GM18505 (cell line): ENCODE results near the gene RAB11FIP5.
"Not testable (repeated sequence)": the region's sequence is repeated elsewhere in the genome, so short reads cannot be mapped to it uniquely, and the experiment has no call there.

Experiments used
- ATAC-seq: cut with Tn5 transposase; IDR thresholded peaks from one replicate; pipeline ENCODE4 v1.9.1; 2021; ENCODE audit not compliant: unreplicated experiment
- POLR2A ChIP-seq: IDR thresholded peaks from 4 replicates; pipeline ENCODE4 v1.6.1; 2011; ENCODE audit warnings: borderline replicate concordance; ENCODE audit not compliant: insufficient read depth, insufficient read length; ENCODE audit errors: extremely low read depth

The RAB11FIP5 gene, protein sequence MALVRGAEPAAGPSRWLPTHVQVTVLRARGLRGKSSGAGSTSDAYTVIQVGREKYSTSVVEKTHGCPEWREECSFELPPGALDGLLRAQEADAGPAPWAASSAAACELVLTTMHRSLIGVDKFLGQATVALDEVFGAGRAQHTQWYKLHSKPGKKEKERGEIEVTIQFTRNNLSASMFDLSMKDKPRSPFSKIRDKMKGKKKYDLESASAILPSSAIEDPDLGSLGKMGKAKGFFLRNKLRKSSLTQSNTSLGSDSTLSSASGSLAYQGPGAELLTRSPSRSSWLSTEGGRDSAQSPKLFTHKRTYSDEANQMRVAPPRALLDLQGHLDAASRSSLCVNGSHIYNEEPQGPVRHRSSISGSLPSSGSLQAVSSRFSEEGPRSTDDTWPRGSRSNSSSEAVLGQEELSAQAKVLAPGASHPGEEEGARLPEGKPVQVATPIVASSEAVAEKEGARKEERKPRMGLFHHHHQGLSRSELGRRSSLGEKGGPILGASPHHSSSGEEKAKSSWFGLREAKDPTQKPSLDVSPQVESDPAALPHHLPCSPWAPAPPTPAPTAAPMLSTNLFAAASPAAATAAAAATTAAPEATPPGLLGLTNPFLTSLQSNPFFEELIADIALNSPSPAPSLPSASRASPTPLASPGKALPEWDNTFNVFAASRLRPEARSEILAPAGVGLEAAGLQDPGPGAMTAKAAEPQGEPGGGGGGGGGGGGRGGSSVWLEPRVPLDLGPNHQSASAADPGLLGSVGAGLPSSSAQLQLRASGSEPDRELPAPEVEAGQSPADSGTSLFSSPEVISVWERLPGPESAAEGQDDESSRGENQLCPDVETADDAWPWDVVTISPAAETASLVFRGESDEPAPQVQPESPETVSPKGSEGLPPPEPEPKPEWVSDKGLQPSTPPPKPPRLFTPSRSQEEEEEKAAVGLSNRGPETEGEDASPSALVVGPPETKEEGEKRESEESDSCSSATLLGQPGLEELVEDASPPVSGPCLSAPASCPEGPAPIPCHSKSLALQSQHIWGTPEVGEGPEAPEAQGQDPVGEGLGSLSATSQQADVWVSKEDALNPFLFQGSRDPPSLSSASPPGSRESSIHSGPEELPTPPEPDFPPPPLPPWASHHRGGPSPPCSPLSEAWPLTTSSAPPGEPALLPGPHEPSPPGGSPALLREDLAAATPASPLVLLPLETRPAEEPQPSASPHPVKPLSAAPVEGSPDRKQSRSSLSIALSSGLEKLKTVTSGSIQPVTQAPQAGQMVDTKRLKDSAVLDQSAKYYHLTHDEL (N-terminal part only)

DNA sequence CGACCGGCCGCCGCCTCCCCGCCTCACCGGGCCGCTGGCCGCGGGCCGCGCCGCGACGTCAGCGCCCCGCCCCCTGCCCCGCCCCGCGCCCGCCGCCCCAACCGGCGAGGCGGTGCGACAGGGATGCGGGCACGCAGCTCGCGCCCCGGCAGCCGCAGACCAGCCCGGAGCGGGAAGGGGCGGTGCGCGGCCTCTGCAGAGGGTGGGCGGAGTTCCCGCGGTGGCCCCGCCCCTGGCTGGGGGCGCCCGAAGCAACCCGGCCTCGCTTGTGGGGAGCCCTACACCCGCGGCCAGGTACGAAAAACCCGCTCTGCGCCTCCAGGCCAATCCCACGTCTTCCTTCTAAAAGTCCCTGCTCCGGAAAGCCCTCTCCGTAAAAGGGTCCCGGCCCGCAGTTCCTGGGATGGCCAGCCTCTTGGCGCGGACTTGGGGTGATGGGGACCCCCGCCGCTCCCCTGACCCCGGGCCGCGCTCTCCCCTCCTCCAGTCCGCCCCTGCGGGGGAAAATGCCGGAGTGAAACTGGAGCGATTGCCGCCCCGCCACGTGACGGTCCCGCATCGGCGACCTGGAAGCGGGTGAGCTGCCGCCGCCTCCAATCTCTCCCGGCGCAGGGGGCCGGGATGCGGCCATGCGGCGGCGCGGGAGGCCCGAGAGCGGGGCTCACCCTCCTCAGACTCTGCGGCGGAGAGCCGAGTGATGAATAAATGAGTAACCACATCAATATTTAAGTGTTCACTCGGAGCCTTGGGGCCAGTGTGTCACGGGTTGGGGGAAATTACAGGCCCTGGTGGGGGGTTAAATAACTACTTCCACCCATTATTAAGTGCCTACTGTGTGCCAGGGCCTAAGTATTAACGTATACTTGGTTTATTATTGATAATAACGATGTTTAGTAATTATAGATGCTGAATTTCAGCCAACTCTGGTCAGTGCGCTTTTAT, at the start of gene RAB11FIP5:
TSS of gene RAB11FIP5 (minus strand) at position 36 of the 942 bp plus-strand sequence. CDS start 171 bp downstream, outside the sequence.
- TF ChIP-seq POLR2A = no peak
- peak; percentile 72 for ATAC-seq

DNA sequence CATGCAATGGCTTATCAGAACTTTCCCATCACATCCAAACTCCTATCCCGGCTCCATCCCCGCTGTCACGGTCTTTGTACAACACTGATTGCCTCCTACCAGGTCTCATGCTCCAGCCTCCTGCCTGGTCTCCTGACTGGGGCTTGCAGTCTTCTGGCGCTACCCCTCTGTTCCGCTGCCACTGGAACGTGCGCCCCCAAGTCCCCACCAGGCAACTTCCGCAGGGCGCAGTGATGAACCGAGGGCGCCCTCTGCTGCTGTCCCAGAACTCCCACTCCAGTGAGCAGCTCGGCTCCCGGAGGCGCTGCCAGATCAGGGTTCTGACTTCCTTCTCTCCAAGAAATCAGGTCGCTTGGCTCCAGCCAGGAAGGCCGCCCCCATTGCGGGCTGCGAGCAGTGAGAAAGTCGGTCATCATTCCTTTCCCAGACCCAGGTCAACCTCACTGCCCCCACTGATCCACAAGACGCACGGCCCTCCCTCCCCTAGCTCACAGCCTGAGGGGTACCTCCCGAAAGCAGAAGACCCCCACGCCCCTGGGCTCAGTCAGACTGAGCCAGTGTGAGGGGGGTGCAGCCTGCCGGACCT, 43.9 kb upstream of the RAB11FIP5 start:
- no peak for TF ChIP-seq POLR2A
- ATAC-seq = no peak

DNA sequence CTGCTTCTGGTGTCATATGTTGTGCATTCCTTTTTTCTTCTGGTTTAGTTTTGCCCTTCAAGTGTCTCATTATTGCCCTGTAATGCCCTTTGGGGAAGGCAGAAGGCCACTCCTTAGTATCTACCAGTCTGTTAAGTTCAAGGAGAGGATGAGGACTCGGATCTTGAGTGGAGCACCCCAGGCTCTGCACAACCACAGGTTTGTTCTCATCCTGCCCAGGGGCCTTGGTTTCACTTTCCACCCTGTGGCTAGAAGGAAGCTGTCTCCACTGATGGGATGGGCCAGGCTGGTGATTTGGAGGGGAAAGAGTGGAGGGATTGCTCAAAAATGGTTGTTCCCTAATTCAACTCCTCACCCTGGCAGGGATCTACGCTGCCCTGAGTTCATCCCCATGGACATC, 30.2 kb upstream of the RAB11FIP5 start:
- no peak for TF ChIP-seq POLR2A
- ATAC-seq = no peak

DNA sequence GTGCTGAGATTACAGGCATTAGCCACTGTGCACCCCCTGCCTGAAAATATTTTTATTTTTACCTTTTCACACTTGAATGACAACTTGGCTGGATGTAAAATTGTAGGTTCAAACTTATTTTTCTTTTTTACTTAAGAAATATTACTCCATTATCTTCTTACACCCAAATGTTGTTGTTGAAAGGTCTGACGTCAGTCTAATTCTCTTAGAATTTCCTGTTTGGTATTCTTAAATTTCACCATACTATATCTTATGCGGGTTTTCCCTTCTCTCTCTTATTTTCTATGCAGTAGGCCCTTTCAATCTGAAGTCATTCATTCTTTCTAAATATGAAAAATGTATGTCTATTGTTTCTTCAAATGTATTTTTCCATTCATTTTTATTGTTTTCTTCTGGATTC, 29.1 kb upstream of the RAB11FIP5 start:
- ATAC-seq = no peak

DNA sequence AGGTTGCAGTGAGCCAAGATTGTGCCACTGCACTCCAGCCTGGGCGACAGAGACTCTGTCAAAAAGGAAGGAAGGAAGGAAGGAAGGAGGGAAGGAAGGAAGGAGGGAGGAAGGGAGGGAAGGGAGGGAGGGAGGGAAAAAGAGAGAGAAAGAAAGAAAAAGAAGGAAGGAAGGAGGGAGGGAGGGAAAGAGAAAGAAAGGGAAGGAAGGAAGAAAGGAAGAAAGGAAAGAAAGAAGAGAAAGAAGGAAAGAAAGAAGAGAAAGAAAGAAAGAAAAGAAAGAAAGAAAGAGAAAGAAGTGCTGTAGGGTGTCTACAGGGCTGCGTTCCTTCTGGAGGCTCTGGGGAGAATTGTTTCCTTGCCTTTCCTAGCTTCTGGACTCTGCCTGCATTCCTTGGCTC, 22.5 kb upstream of the RAB11FIP5 start:
- ATAC-seq = no peak
- no peak for TF ChIP-seq POLR2A

More for the DNA sequence above, 29.1 kb upstream of the RAB11FIP5 start:
- TF ChIP-seq POLR2A = no peak

DNA sequence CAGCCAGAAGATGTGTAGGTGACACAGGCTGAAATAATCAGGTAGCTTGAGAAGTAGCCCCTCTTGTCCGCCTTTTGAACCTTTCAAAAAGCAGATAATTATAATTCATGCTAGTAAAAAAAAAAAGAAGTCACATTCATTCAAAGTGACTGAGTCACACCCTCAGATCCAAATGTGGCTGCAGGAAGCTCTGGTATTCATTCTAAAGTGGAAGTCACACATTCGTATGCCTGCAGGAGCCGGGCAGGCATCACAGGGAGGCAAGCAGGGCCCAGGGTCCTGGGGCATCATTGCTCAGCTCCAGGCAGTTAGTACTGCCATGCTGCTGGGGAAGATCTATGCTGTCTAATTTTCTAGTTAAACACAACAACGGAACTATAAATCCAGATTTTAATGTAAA, 21.7 kb upstream of the RAB11FIP5 start:
- no peak for ATAC-seq
- no peak for TF ChIP-seq POLR2A

DNA sequence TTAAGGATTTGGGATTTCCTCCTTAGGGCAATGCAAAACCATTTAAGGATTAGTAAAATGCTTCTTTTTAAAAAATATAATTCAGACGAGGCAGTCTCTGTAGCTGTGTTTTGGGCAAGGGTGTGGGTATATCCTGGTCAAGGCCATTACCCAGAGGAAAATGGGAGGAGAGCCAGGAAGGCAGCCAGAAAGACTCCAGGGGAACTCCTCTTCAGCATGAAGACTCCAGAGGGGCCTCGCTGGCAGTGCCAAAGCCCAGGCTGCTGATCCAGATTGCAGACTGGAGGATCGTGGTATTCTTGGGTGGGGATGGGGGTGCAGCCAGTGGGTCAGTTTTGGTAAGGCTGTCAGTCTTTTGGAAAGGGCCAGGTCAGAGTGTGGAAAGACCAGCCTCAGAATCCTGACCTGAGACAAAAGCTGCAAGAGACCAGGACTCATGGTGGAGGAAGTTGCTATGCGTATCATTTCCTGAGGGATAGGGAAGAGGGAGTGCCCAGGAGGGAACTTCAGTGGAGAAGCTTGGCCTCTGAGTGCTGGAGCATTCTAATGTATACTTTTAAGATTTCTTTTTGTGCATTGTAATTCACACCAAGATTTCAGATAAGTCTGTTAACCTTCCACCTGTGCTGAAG, 20.9 kb upstream of the RAB11FIP5 start:
- ATAC-seq = no peak
- no peak for TF ChIP-seq POLR2A

DNA sequence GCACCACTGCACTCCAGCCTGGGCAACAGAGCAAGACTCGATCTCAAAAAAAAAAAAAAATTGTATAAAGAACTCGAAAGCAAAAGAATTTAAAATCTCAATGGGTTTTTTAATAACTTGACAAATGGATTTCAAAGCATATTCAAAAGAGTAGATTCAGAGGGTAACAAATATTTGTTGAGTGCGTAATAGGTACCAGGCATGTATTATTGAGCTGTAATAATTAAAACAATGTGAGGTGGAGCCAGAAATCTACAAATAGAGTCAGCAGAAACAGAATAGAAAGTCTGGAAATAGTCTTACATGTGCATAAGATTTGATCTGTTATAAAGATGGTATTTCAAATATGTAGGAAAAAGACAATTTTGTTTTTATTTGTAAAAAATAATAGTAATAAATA, 19.1 kb upstream of the RAB11FIP5 start:
- no peak for TF ChIP-seq POLR2A
- ATAC-seq = no peak

DNA sequence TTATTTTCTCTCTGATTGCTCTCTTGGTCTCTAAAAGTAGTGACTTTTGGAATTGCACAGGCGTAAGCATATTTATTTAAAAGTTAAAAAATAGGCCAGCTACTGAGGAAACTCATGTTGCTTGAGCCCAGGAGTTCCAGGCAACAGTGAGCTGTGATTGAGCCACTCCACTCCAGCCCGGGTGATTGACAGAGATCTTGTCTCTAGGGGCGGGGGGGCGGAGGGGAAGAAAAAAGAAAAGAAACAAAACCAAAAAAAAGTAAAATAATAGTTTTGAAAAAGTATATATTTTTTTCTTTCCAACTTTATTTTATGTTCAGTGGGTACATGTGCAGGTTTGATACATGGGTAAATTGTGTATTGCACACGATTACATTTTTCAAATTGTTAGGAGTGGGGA, 18.0 kb upstream of the RAB11FIP5 start:
- TF ChIP-seq POLR2A = no peak

DNA sequence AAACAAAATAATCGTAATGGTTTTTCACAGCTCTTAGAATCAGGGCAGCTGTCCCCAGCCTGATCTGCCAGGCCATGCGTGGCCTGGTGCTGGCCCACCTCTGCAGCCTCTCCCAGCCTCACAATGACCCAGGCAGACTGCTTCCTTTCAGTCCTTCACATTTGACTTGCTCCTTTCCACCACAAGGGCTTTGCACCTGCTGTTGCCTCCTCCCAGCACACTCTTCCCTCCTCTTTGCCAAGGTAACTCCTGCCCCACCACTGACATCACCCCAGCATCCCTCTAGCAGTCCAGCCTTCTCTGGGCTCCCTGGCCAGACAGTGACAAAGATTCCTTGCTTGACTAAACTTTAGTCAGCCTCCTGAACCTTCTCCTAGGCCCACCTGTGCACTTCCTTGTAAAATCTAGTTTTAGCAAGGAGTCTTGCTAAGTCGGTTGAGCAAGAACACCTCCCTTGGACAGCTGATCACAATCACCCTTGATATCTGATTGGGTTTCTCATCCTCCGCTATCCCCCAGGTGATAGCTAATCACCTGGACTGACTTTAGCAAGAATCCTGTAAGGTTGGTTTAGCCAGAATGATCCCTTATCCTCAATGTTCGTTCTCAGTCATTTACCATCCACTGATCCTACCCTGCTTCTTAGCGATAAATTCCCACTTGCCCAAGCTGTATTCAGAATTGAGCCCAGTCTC, 16.2 kb upstream of the RAB11FIP5 start:
- no peak for TF ChIP-seq POLR2A
- no peak for ATAC-seq

More for the DNA sequence above, 18.0 kb upstream of the RAB11FIP5 start:
- no peak for ATAC-seq

DNA sequence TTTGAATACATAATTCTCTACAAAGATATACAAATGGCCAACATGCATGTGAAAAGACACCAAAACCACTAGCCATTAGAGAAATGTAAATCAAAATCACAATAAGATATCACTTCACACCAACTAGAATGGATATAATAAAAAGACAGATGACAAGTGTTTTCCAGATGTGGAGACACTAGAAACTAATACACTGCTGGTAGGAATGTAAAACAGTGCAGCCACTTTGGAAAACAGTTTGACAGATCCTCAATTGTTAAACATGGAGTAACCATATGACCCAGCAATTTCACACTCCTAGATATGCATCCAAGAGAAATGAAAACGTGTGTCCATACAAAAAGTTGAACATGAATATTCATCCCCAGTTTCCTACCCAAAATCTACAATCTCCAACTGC, 9.8 kb upstream of the RAB11FIP5 start:
- TF ChIP-seq POLR2A = no peak
- no peak for ATAC-seq

DNA sequence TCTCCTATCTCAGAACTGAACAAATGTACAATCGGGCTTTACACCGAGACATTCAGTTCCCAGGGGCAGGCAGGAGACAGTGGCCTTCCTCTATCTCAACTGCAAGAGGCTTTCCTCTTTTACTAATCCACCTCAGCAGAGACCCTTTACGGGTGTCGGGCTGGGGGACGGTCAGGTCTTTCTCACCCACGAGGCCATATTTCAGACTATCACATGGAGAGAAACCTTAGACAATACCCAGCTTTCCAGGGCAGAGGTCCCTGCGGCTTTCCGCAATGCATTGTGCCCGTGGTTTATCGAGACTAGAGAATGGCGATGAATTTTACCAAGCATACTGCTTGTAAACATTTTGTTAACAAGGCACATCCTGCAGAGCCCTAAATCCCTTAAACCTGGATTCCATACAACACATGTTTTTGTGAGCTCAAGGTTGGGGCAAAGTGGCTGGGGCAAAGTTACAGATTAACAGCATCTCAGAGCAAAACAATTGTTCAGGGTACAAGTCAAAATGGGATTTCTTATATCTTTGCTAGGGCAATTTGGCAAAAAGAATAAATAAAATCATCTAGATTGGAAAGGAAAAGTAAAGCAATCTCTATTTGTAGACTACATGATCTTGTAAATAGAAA, 7.0 kb upstream of the RAB11FIP5 start:
- ATAC-seq = not testable (repeated sequence)
